Astrocyte (in vitro differentiated cells and primary cell): ENCODE data around the gene INPP4B. TPM values are rescaled to one million over a fixed set of nuclear protein-coding genes. Genes with fewer than 3 reads are reported as not detected.
A peak's percentile ranks its signal among the peaks of the same experiment; 100 is the strongest.

ENCODE experiments used
- DNase-seq: peaks from one replicate; pipeline ENCODE4 v3.0.0-alpha.2; 2010; ENCODE audit warnings: low read depth
- FAIRE-seq: peaks from 2 replicates; lab custom pipeline; 2011; peaks lifted over from hg19 to GRCh38; lab: Jason Lieb, UNC
- H2AFZ ChIP-seq: 2 replicates; pipeline ENCODE4 v1.6.0; 2012; ENCODE audit warnings: low read depth, low read length, inconsistent platforms
- H3K27ac ChIP-seq: 2 replicates; pipeline ENCODE4 v1.5.1; 2011; ENCODE audit warnings: low read depth, low read length, inconsistent platforms
- H3K27me3 ChIP-seq: 2 replicates; pipeline ENCODE4 v1.6.0; 2011; ENCODE audit warnings: low read length, inconsistent platforms; ENCODE audit not compliant: insufficient read depth
- H3K36me3 ChIP-seq: 2 replicates; pipeline ENCODE4 v1.5.1; 2011; ENCODE audit warnings: low read length, inconsistent platforms; ENCODE audit not compliant: insufficient read depth
- H3K4me1 ChIP-seq: 2 replicates; pipeline ENCODE4 v1.5.1; 2011; ENCODE audit warnings: low read length, inconsistent platforms; ENCODE audit not compliant: insufficient read depth
- H3K4me2 ChIP-seq: 2 replicates; pipeline ENCODE4 v1.6.0; 2012; ENCODE audit warnings: low read length, inconsistent platforms
- H3K4me3 ChIP-seq: 2 replicates; pipeline ENCODE4 v1.5.1; 2011; ENCODE audit warnings: low read depth, mild to moderate bottlenecking, low read length, inconsistent platforms; ENCODE audit not compliant: insufficient read depth
- H3K79me2 ChIP-seq: 2 replicates; pipeline ENCODE4 v1.6.0; 2012; ENCODE audit warnings: mild to moderate bottlenecking, low read length, inconsistent platforms; ENCODE audit not compliant: insufficient read depth
- H3K9ac ChIP-seq: 2 replicates; pipeline ENCODE4 v1.6.0; 2012; ENCODE audit warnings: mild to moderate bottlenecking, low read length, inconsistent platforms
- H3K9me3 ChIP-seq: 2 replicates; pipeline ENCODE4 v1.5.1; 2012; ENCODE audit warnings: low read depth, mild to moderate bottlenecking, low read length, inconsistent platforms; ENCODE audit not compliant: insufficient read depth
- H4K20me1 ChIP-seq: 2 replicates; pipeline ENCODE4 v1.6.0; 2012; ENCODE audit warnings: low read length, inconsistent platforms; ENCODE audit not compliant: insufficient read depth
- H3K27ac Mint-ChIP-seq: one replicate; pipeline ENCODE4 v1.8.0; 2021; ENCODE audit warnings: mild to moderate bottlenecking, mixed read lengths; ENCODE audit not compliant: unreplicated experiment
- H3K27me3 Mint-ChIP-seq: one replicate; pipeline ENCODE4 v1.8.0; 2021; ENCODE audit warnings: low read depth, mixed read lengths; ENCODE audit not compliant: unreplicated experiment
- H3K36me3 Mint-ChIP-seq: one replicate; pipeline ENCODE4 v1.8.0; 2021; ENCODE audit warnings: low read depth, mixed read lengths; ENCODE audit not compliant: unreplicated experiment
- H3K4me1 Mint-ChIP-seq: one replicate; pipeline ENCODE4 v1.8.0; 2021; ENCODE audit warnings: low read depth, mixed read lengths; ENCODE audit not compliant: unreplicated experiment
- H3K4me3 Mint-ChIP-seq: one replicate; pipeline ENCODE4 v1.8.0; 2021; ENCODE audit warnings: mild to moderate bottlenecking, moderate library complexity, mixed read lengths; ENCODE audit not compliant: unreplicated experiment
- H3K9me3 Mint-ChIP-seq: one replicate; pipeline ENCODE4 v1.8.0; 2021; ENCODE audit warnings: mild to moderate bottlenecking, mixed read lengths; ENCODE audit not compliant: unreplicated experiment
- EZH2 ChIP-seq: IDR thresholded peaks from 2 replicates; pipeline ENCODE4 v1.6.1; 2012; ENCODE audit warnings: mild to moderate bottlenecking, low read length, inconsistent platforms; ENCODE audit not compliant: insufficient read depth
- total RNA-seq: library from RNA; stranded (reverse); gene quantifications from 2 replicates; pipeline ENCODE4 v1.2.1, GENCODE V29; 2021
- TF ChIP-seq, protein P1 (sequence below): IDR thresholded peaks from 2 replicates; pipeline ENCODE4 v1.5.1; 2011; ENCODE audit warnings: low read depth, mild to moderate bottlenecking, inconsistent platforms, low read length, moderate library complexity; ENCODE audit not compliant: insufficient read depth

The INPP4B gene
- total RNA-seq, 1 donor from 2014 or later, result 2.8 TPM

DNA sequence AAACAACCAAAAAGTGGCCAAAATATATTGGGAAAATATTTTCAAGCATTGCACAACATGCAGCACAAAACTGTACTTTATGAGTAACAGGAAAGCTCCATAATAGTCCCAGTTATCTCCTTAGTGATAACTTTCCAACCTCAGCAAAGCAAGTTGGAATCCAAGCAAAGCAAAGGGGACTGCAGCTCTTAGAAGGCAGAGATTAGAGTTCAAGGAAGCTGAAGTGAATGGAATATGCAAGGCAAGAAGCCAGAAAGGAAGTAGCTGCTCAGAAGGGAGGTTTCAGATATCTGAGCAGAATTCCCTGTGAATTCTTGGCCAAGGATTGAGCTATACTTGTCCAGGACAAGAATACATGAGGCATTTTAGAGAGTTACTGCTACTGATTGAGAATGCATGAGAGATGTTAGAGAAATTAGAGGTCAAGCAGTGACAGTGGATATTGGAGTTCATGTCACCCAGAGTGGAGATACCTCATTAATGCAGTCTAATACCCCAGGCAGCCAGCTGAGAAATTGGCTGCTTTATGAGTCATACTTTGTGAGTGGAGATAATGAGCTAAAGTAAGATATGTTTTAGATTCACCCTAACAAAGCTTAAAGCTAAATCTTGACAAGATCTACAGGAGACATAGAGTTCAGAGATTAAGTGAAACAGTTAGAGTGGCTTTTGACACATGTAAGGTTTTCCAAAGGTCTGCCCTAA lies 102.8 kb downstream of the INPP4B start:
- Histone ChIP-seq H4K20me1 (no peaks in the 10 kb centered on the region), H3K4me1 (peaks cover 7% of the 10 kb centered on the region), H2AFZ (no peak overlapping the region), H3K4me2 (peak overlapping the region; percentile 6), H3K36me3 (no peaks in the 10 kb centered on the region), H3K27me3 (no peaks in the 10 kb centered on the region), H3K79me2 (no peaks in the 10 kb centered on the region), H3K4me3 (no peak overlapping the region), H3K9me3 (no peaks in the 10 kb centered on the region), H3K9ac (no peak overlapping the region), H3K27ac (no peak overlapping the region)
- Mint-ChIP-seq H3K27me3 (no peaks in the 10 kb centered on the region), H3K36me3 (no peaks in the 10 kb centered on the region), H3K27ac (no peak overlapping the region), H3K4me3 (no peak overlapping the region), H3K9me3 (peaks cover 7% of the 10 kb centered on the region), H3K4me1 (peaks cover 8% of the 10 kb centered on the region)
- TF ChIP-seq, protein P1, sequence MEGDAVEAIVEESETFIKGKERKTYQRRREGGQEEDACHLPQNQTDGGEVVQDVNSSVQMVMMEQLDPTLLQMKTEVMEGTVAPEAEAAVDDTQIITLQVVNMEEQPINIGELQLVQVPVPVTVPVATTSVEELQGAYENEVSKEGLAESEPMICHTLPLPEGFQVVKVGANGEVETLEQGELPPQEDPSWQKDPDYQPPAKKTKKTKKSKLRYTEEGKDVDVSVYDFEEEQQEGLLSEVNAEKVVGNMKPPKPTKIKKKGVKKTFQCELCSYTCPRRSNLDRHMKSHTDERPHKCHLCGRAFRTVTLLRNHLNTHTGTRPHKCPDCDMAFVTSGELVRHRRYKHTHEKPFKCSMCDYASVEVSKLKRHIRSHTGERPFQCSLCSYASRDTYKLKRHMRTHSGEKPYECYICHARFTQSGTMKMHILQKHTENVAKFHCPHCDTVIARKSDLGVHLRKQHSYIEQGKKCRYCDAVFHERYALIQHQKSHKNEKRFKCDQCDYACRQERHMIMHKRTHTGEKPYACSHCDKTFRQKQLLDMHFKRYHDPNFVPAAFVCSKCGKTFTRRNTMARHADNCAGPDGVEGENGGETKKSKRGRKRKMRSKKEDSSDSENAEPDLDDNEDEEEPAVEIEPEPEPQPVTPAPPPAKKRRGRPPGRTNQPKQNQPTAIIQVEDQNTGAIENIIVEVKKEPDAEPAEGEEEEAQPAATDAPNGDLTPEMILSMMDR, result no peak
- no peak for TF ChIP-seq EZH2
- FAIRE-seq, result peak; percentile 29
- DNase-seq, result peak; percentile 81

DNA sequence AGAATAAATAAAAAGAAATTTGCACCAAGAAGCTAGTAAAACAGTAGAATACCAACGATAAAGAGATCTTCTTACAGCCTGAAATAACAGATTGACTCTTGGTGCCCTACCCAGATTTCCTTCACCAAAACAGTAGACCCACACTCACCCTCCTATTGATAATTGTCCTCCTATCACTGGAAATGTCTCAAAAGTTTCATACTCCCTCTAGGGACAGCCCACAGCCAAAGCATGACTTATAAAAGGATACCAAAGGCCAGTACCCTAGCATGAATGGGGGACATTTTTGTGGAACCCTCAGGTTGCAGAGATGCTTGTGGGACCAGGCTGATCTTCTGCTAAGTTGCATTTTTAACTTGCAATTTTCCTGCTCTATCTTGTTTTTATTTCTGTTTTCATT lies 104.1 kb downstream of the INPP4B start:
- Mint-ChIP-seq H3K36me3 (no peaks in the 10 kb centered on the region), H3K27ac (no peak overlapping the region), H3K4me1 (peaks cover 8% of the 10 kb centered on the region), H3K9me3 (peaks cover 2% of the 10 kb centered on the region), H3K27me3 (no peaks in the 10 kb centered on the region), H3K4me3 (no peak overlapping the region)
- Histone ChIP-seq H3K4me1 (peaks cover 7% of the 10 kb centered on the region), H2AFZ (no peak overlapping the region), H3K4me2 (no peak overlapping the region), H3K79me2 (no peaks in the 10 kb centered on the region), H3K27me3 (no peaks in the 10 kb centered on the region), H3K9ac (no peak overlapping the region), H4K20me1 (no peaks in the 10 kb centered on the region), H3K9me3 (no peaks in the 10 kb centered on the region), H3K36me3 (no peaks in the 10 kb centered on the region), H3K27ac (no peak overlapping the region), H3K4me3 (no peak overlapping the region)
- no peak for FAIRE-seq
- TF ChIP-seq, protein P1, result no peak
- no peak for TF ChIP-seq EZH2
- no peak for DNase-seq

DNA sequence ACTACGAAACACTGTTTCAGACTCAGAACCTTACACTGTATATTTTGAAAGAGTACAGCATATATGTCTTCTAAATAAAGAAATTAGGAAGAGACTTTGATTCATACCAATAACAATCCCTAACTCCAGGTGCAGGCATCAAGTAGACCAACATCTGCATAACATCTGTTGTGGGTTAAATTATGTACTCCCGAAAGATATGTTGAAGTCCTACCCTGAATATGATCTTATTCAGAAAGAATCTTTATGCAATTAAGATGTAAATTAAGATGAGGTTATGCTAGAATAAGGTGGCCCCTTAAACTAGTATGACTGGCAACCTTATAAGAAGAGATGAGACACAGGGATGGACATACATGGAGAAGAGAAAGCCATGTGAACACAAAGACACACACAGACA lies 117.9 kb downstream of the INPP4B start:
- Histone ChIP-seq H3K4me3 (no peak overlapping the region), H3K4me1 (no peaks in the 10 kb centered on the region), H3K27me3 (no peaks in the 10 kb centered on the region), H3K9ac (no peak overlapping the region), H3K79me2 (no peaks in the 10 kb centered on the region), H4K20me1 (no peaks in the 10 kb centered on the region), H3K36me3 (no peaks in the 10 kb centered on the region), H2AFZ (no peak overlapping the region), H3K4me2 (no peak overlapping the region), H3K27ac (no peak overlapping the region), H3K9me3 (no peaks in the 10 kb centered on the region)
- TF ChIP-seq, protein P1, result no peak
- TF ChIP-seq EZH2, result no peak
- DNase-seq (no peak), FAIRE-seq (no peak)
- Mint-ChIP-seq H3K9me3 (no peaks in the 10 kb centered on the region), H3K4me3 (no peak overlapping the region), H3K27me3 (no peaks in the 10 kb centered on the region), H3K36me3 (no peaks in the 10 kb centered on the region), H3K27ac (no peak overlapping the region), H3K4me1 (no peaks in the 10 kb centered on the region)
